NCI-H774 (cell line): ENCODE data around the gene SYT6.
A peak's percentile ranks its signal among the peaks of the same experiment; 100 is the strongest.
"Not testable (repeated sequence)": the region's sequence is repeated elsewhere in the genome, so short reads cannot be mapped to it uniquely, and the experiment has no call there.

ENCODE experiments used
- DNase-seq: peaks from one replicate; lab custom pipeline; 2025; lab: John Stamatoyannopoulos, UW

The SYT6 gene

DNA sequence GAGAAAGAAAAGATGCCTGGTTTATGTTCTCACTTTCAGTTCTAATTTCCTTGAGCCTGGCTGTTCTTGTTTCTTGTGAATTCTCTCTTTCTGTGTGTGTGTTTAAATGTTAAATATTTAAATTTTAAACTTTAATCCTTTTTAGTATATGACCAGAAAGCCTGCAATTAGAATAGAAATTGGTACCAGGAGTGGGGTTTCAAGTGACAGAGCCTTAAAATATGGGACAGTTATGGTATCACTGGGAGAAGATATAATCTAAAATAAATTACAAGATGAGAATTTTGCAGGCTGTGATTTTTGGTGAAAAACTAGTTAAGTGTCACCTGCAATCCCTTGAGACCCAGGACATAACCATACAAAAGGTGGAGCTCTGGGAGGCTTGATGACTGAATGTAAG lies 81.4 kb downstream of the SYT6 start:
- DNase-seq, result no peak

DNA sequence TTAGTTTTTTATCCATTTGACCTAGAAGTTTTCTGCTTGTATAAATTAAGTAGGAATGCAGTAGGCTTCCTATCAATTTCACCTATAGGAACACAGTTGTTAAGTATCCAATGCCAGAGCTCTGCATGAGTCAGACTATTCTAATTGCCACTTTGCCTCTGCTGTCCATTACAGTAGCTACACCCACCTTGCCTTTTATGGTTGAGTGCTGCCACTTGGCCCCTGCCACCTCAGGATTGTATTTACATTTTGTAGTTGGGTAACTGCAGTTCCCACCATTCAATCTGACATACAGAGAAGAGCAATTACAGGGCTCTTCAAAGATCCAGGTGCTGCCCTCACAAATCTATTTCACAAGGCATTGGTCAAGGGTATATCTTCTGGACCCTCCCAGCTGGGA lies 83.9 kb downstream of the SYT6 start:
- DNase-seq, result peak; percentile 35

DNA sequence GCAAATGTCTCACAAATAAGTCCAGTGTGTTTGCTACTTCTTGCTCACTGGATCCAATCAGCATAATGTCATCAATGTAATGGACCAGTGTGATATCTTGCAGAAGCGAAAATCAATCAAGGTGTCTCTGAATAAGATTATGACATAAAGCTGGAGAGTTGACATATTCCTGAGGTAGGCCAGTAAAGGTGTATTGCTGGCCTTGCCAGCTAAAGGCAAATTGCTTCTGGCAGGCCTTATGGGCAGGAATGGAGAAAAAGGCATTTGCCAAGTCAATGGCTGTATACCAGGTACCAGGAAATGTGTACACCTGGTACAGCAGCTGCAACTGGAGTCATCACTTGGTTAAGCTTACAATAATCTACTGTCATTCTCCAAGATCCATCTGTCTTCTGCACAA lies 85.0 kb downstream of the SYT6 start:
- DNase-seq, result not testable (repeated sequence)

DNA sequence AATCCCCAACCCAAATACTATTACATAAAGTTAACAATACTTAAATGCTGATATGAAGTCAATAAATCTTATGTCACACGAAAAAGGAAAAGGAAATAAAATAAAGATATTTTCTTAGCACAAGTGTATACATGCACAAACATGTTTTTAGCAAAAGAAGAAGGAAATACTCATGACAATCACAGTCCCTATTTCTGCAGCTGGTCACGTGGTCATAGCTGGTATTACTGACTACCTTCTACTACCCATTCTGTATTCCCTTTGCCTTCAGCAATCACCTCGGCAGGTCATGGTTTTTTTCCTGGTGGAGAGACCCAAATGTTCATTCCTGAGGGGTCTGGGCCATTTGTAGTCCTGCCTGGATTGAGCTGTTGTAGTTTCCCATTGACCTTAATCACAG lies 88.0 kb downstream of the SYT6 start:
- not testable (repeated sequence) for DNase-seq

DNA sequence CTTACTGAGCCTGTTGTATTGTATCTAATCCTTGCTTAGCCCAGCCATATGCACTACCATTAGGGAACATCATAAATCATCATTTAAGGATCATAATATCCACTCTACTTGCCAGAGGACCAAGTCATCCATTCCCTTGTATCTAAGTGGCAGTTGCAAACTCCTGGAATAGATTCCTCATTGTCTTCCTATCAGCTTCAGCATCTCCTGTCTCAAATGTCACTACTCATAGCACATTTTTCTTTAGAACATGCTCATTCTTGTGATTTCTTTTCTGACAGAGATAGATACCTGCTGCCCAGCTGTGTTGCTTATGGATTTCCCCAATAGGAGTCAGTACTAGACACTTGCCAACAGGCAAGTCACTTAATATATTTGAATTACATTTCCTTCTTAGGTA lies 90.1 kb downstream of the SYT6 start:
- no peak for DNase-seq

DNA sequence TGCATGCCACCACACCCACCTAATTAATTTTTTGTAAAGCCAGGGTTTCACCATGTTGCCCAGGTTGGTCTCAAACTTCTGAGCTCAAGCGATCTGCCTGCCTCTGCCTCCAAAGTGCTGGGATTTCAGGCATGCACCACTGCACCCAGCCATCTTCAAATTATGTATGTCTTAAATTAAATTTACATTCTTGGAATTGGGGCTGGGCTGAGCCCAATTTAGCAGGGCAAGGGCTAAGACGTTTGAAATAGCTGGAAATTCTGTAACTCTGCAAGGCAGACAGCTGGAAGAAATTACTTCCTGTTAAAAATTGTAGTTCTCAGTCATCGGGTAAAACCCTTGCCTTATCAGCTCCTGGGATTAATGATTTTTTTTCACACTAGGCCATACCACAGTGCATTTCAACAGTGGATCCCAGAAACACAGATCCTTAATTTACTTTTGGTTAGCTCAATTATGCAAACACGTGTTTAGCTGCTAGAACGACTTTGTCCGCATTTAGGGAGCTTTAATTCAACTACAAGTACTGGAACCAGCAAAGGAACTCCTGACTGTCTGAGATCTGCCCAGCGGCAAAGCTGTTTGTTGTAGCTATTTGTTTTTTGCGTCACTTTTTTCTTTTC lies 91.1 kb downstream of the SYT6 start:
- no peak for DNase-seq

DNA sequence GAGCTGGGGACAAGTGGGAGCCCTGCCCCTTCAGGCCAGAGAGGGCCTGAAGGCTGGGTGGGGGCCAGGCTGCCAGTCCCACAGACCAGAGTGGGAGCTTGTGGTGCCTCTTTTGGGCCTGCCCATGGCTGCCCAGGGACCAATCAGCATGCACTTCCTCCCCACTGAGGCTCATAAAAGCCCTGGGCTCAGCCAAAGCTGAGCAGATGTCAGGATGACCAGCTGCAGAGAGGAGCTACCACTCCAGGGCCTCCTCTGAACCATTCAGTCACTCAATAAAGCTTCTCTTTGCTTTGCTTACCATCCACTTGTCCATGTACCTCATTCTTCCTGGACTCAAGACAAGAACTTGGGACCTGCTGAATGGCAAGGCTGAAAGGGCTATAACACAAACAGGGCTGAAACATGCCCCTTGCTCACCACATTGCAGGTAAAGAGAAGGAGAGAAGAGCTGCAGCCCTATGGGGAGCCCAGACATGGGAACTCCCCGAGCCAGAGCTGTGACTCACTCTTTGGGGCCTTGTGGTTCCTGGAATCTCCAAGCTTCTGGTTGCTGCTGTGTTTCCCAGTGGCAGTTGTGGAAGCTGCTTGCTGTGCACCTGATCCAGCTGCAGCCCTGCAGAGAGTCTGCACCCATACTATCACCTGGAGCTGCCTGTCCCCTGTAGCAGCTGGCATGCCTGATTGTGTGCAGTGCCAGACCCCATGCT lies 92.4 kb downstream of the SYT6 start:
- no peak for DNase-seq

DNA sequence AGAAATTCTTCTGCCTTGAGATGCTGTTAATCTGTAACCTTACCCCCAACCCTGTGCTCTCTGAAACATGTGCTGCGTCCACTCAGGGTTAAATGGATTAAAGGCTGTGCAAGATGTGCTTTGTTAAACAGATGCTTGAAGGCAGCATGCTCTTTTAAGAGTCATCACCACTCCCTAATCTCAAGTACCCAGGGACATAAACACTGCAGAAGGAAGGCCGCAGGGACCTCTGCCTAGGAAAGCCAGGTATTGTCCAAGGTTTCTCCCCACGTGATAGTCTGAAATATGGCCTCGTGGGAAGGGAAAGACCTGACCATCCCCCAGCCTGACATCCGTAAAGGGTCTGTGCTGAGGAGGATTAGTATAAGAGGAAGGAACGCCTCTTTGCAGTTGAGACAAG lies 95.4 kb downstream of the SYT6 start:
- not testable (repeated sequence) for DNase-seq

DNA sequence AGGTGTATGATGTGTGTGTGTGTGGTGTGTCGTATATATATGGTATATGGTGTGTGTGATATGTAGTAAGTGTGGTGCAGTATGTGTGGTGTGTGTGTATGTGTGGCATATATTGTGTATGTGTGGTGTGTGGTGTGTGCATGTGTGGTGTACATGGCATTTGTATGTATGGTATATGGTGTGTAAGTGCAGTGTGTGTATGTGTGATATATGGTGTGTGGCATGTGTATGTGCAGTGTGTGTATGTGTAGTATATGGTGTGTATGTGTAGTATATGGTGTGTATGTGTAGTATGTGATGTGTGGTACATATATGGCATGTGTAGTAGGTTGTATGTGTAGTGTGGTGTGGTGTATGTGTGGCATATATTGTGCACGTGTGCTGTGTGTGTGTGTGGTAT lies 99.5 kb downstream of the SYT6 start:
- no peak for DNase-seq

DNA sequence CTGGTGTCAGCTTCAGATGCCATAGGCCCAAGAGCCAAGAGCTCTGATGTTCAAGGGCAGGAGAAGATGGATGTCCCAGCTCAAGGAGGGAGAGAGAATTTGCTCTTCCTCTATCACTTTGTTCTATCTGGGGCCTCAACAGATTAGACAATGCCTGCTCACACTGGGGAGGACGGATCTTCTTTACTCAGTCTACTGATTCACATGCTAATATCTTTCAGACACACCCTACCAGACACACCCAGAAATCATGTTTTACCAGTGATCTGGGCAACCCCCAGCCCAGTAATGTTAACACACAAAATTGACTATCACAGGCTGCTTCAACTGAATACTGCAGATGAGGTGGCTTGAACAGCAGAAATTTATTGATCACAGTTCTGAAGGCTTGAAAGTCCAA lies 105.4 kb downstream of the SYT6 start:
- no peak for DNase-seq

DNA sequence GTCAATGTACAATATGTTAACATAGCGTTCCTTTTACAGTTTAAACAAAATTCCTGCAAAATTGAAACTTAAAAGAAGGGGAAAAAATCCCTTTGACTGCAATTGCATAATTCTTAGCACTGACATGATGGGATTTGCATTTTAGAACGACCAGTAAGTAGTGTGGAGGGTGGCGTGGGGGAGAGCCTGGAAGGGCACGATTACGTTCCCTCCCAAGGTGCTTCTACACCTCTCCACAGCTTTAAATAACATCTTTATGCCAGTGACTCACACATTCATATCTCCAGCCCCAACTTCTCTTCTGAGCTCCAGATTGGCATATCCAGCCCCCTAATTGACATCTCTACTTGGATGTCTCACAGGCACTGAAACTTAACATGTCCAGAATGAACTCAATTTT lies 110.1 kb downstream of the SYT6 start:
- DNase-seq, result no peak

DNA sequence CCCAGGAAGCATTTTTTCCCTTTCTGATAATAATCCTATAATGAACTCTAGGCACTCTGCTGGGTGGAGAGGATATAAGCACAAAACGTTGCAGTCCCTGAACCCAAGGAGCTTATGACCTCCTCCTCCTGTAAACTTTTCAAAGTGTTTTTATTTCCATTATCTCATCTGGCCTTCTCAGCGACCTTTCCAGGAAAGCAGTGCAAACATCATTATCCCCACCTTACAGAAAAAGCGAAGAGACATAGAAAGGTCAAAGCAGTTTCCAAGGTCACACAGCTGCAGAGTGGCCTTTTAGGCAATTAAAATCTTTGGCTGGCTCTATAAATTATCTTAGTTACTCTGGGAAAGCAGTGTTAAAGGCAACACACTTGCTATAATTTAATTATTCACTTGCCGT lies 110.6 kb downstream of the SYT6 start:
- DNase-seq, result no peak

DNA sequence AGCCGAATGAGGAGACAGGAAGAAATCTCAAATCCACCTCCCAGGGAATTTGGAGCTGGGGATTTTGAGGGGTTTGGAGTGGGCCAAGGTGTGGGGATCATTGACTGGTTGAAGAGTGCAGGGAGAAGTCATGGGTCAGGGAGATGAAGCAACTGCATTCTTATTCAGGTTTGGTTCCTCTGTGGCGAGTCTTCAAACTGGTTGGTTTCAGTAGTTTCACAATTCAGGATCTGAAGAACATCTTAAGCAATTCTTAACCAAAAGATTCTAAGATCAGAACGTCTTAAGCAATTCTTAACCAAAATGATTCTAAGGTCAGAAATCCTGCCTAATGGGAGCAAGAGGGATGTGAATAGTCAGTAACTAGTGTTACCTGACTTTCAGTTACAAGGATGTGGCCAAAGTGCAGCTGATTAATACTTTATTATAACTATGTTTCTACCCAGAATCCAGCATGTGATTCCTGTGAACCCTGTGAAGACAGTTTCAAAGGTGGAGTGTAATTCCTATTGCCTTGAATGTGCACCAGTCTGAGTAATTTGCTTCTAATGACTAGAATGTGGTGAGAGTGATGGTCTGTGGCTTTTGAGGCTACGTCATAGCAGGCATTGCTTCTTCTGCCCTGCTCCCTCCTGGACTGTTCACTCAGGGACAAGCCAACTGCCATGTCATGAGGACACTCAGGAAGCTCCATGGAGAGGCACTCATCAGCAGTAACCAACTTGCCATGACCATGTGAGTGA lies 113.2 kb downstream of the SYT6 start:
- no peak for DNase-seq
